Inferior parietal cortex (tissue), 1 donor: ENCODE results near the gene GUCD1.

Source experiments
- DNase-seq: peaks from one replicate; pipeline ENCODE4 v3.0.0-alpha.2; 2016; ENCODE audit errors: extremely low spot score

The GUCD1 gene

GRCh38 chr22:24503843-24504338 is 51.0 kb downstream of the GUCD1 start:
- no peak for DNase-seq

- DNase-seq, result peak; percentile 27
Observed at GRCh38 chr22:24503137-24503842, 51.6 kb downstream of the GUCD1 start.

- DNase-seq, result no peak
Observed at GRCh38 chr22:24502541-24502940, 52.4 kb downstream of the GUCD1 start.

- DNase-seq, result no peak
Observed at GRCh38 chr22:24502034-24502433, 52.9 kb downstream of the GUCD1 start.

GRCh38 chr22:24501301-24502005 is 53.5 kb downstream of the GUCD1 start:
- no peak for DNase-seq

GRCh38 chr22:24500277-24500820 is 54.6 kb downstream of the GUCD1 start:
- DNase-seq, result no peak

GRCh38 chr22:24499706-24500276 is 55.1 kb downstream of the GUCD1 start:
- DNase-seq, result no peak

GRCh38 chr22:24498824-24499223 is 56.1 kb downstream of the GUCD1 start:
- no peak for DNase-seq

GRCh38 chr22:24497841-24498258 is 57.1 kb downstream of the GUCD1 start:
- DNase-seq, result no peak

GRCh38 chr22:24496661-24497060 is 58.3 kb downstream of the GUCD1 start:
- DNase-seq, result no peak

GRCh38 chr22:24496234-24496633 is 58.7 kb downstream of the GUCD1 start:
- DNase-seq, result no peak

GRCh38 chr22:24495365-24495675 is 59.6 kb downstream of the GUCD1 start:
- no peak for DNase-seq

GRCh38 chr22:24494528-24495364 is 60.2 kb downstream of the GUCD1 start, which contains the start of gene UPB1:
Gene UPB1 (plus strand): TSS chr22:24495332. CDS start chr22:24495404, 72 bp downstream.
- no peak for DNase-seq

GRCh38 chr22:24494167-24494527 is 60.8 kb downstream of the GUCD1 start:
- no peak for DNase-seq

GRCh38 chr22:24492391-24492790 is 62.5 kb downstream of the GUCD1 start:
- no peak for DNase-seq
